OCI-LY7 (cell line): Measurements from ENCODE around the gene PAK1.
"Not testable (repeated sequence)": the region's sequence is repeated elsewhere in the genome, so short reads cannot be mapped to it uniquely, and the experiment has no call there.

Experiments used
- CTCF ChIP-seq: fragments of 200-600 bp; sonication (generic); conservative IDR thresholded peaks from 2 replicates; pipeline ENCODE4 v1.5.1; 2014; ENCODE audit warnings: mild to moderate bottlenecking, antibody characterized with exemption, low read length, moderate library complexity, mixed read lengths
- EZH2phosphoT487 ChIP-seq: fragments of 200-600 bp; sonication (generic); IDR thresholded peaks from 2 replicates; pipeline ENCODE4 v1.6.1; 2018; ENCODE audit warnings: low read depth, borderline replicate concordance, mild to moderate bottlenecking, mixed run types, antibody characterized with exemption, low read length, moderate library complexity, mixed read lengths

GRCh38 chr11:77383349-77383748, 90.5 kb downstream of the PAK1 start:
- not testable (repeated sequence) for TF ChIP-seq CTCF, EZH2phosphoT487
